Measurements from ENCODE around the gene RC3H1. TPM values are rescaled to one million over a fixed set of nuclear protein-coding genes. Genes with fewer than 3 reads are reported as not detected.

The RC3H1 gene
- total RNA-seq, 6 donors from 2014 or later, result 19.0 to 40.9 (median 31.4) TPM

DNA sequence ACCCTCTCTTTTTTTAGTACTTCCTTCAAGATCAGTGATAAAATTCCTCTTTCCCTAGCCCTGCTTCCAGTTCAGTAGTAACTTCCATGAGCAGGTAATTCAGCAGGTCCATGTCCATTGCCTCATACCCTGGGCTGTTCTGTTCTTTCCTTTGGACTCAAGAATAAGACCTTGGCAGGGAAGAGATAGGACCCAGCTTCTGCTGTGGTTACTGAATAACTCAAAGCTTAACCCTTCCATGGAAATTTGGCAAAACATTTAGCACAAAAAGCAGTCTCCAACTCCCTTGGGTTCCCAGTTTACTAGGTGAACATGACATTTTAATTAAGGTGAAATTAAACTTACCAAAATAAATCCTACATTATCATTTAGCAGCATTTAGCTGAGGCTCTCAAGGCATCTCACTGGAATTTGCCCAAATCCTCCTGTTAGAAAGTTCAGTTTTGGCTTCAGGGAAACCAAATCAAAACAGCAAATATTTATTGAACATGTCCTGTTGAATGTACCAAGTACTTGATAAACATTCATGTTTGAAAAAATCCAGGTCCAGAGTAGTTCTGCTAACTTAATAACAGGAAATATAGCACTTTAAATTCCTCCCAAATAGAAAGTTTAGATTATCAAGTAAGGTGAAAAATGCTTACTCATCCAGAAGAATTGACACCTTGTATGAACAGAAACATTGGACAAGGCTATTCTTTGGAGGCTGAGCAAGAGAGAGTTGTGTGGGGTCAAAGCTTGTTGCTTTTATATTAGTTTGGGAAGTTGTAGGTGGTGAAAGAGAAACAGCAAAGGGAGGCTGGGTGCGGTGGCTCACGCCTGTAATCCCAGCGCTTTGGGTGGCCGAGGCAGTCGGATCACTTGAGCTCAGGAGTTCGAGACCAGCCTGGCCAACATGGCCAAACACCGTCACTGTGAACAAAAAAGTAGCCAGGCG lies 96.6 kb downstream of the RC3H1 start:
- H3K27me3 ChIP-seq, result no peaks in the 10 kb centered on the region
- WGBS, 2 donors, result 77 to 90% methylated on average over 8 of the region's 8 CpGs

GRCh38 chr1:173920861-173921260 lies 101.3 kb downstream of the RC3H1 start:
- H3K4me3 ChIP-seq, result no peak overlapping the region
- H3K4me1 ChIP-seq, result peaks cover 0 to 4% (median 0%) of the 10 kb centered on the region in 4 donors
- no peak for DNase-seq
- H3K36me3 ChIP-seq, result no peaks in the 10 kb centered on the region
- no peaks in the 10 kb centered on the region for H3K9me3 ChIP-seq
- no peak for ATAC-seq (ENCODE audit: low FRiP score in 2 of 2)
- no peaks in the 10 kb centered on the region for H3K27me3 ChIP-seq
- 90 to 91% methylated on average over 5 of the region's 5 CpGs for WGBS, 2 donors
- H3K27ac ChIP-seq, result no peak overlapping the region
- TF ChIP-seq POLR2AphosphoS5 (IDR thresholded peaks at IDR 0.05) (no peak), EP300 (IDR thresholded peaks at IDR 0.05) (no peak), CTCF (IDR thresholded peaks at IDR 0.05) (no peak), POLR2A (IDR thresholded peaks at IDR 0.05) (no peak)

More for the DNA sequence above, 96.6 kb downstream of the RC3H1 start:
- ATAC-seq (ENCODE audit: low FRiP score in 2 of 2) (no peak), DNase-seq (no peak)
- H3K36me3 ChIP-seq, result peaks cover 0 to 1% (median 0%) of the 10 kb centered on the region in 4 donors
- H3K4me3 ChIP-seq, result no peak overlapping the region
- TF ChIP-seq POLR2A (IDR thresholded peaks at IDR 0.05) (no peak), EP300 (IDR thresholded peaks at IDR 0.05) (no peak), POLR2AphosphoS5 (IDR thresholded peaks at IDR 0.05) (no peak)
- no peak overlapping the region for H3K27ac ChIP-seq
- H3K9me3 ChIP-seq, result no peaks in the 10 kb centered on the region
- no peaks in the 10 kb centered on the region for H3K4me1 ChIP-seq

GRCh38 chr1:173917635-173918493 lies 104.3 kb downstream of the RC3H1 start:
- WGBS, 2 donors, result 71 to 80% methylated on average over 12 of the region's 12 CpGs
- Histone ChIP-seq H3K27me3 (no peaks in the 10 kb centered on the region), H3K4me3 (no peak overlapping the region), H3K4me1 (peaks cover 0 to 4% (median 0%) of the 10 kb centered on the region in 4 donors), H3K36me3 (no peaks in the 10 kb centered on the region), H3K27ac (no peak overlapping the region), H3K9me3 (no peaks in the 10 kb centered on the region)
- TF ChIP-seq POLR2AphosphoS5 (IDR thresholded peaks at IDR 0.05) (no peak), CTCF (IDR thresholded peaks at IDR 0.05) (no peak), EP300 (IDR thresholded peaks at IDR 0.05) (no peak), POLR2A (IDR thresholded peaks at IDR 0.05) (no peak)
- ATAC-seq (ENCODE audit: low FRiP score in 2 of 2), result no peak
- peak in 1 of 2 donors; percentile 41 for DNase-seq

DNA sequence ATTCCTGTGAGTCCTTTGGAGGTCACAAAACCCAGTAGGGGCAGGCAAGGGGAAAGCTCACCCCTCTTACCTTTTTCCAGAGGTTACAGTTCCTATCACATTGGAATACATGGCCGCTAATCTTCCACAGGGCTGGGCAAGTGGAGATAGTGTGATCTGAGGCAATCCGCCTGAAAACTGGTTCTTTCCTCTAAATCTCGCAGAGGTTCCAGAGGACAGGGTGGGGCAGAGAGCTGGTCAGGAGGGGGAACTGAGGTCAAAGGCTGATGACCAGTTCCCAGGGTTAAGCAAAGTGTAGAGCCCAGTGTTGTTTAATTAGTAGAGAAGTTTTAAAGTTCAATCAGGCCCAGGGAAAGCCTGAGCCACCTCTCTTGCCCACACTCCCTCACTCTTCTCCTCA lies 105.0 kb downstream of the RC3H1 start, which contains the start of gene SERPINC1:
Gene SERPINC1, minus strand, starts transcription at position 179 of the 400 bp plus-strand sequence. Its CDS starts 68 bp downstream, at position 111.
- no peak within 1 kb of the TSS for H3K27ac ChIP-seq
- H3K27me3 ChIP-seq, result no peaks in the 10 kb centered on the region
- no peaks in the 10 kb centered on the region for H3K36me3 ChIP-seq
- no peak for ATAC-seq (ENCODE audit: low FRiP score in 2 of 2)
- H3K4me3 ChIP-seq, result no peak within 1 kb of the TSS
- WGBS, 2 donors, result 74 to 93% methylated on average over 3 of the region's 3 CpGs
- no peak for TF ChIP-seq POLR2AphosphoS5 (IDR thresholded peaks at IDR 0.05)
- no peak for TF ChIP-seq CTCF (IDR thresholded peaks at IDR 0.05)
- TF ChIP-seq POLR2A (IDR thresholded peaks at IDR 0.05), result no peak
- no peak for TF ChIP-seq EP300 (IDR thresholded peaks at IDR 0.05)
- H3K9me3 ChIP-seq, result no peaks in the 10 kb centered on the region
- H3K4me1 ChIP-seq, result peaks cover 0 to 4% (median 0%) of the 10 kb centered on the region in 4 donors
- no peak for DNase-seq

GRCh38 chr1:173916667-173917066 lies 105.5 kb downstream of the RC3H1 start:
- 80 to 87% methylated on average over 4 of the region's 4 CpGs for WGBS, 2 donors
- ATAC-seq (ENCODE audit: low FRiP score in 2 of 2), result no peak
- Histone ChIP-seq H3K4me3 (no peak overlapping the region), H3K4me1 (peaks cover 0 to 4% (median 0%) of the 10 kb centered on the region in 4 donors), H3K9me3 (no peaks in the 10 kb centered on the region), H3K27me3 (no peaks in the 10 kb centered on the region), H3K27ac (no peak overlapping the region), H3K36me3 (no peaks in the 10 kb centered on the region)
- TF ChIP-seq CTCF (IDR thresholded peaks at IDR 0.05), result no peak
- DNase-seq, result no peak

All from upper lobe of left lung (tissue), 6 donors.